ENCODE measurements around the gene BMF. TPM values are rescaled to one million over a fixed set of nuclear protein-coding genes. Genes with fewer than 3 reads are reported as not detected.

BMF gene
- total and polyA plus RNA-seq, 4 donors = 0.63 to 10.2 (median 4.0) TPM

DNA sequence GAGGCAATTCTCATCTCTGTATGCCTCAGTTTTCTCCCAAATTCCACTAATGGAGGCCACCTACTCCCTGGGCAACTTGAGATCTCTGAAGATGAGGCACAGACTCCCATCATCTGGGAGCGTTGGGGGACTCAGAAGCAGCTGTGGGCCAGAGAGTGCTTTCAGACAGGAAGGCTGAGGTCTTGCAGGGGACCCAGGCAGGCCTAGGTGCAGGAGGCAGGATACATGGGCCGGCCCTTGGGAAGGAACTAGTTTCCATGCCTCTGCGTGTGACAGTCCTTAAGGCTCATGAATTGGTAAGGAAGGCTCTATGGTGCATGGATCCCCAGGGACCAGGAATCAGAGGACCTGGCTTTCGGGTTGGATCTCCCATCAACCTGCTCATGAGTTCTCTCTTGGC is 14.5 kb downstream of the BMF start:
- Histone ChIP-seq H3K9me3 (ENCODE audit: control insufficient read depth in 4 of 4, low read length in 3 of 4) (no peaks in the 10 kb centered on the region), H3K4me3 (ENCODE audit: low read depth in 1 of 3, low read length in 3 of 3) (no peak overlapping the region), H3K9ac (ENCODE audit: low read depth in 1 of 2, low read length in 2 of 2) (no peak overlapping the region), H3K27me3 (ENCODE audit: control insufficient read depth in 4 of 4, insufficient read depth in 4 of 4, low read length in 3 of 4) (no peaks in the 10 kb centered on the region), H3K36me3 (ENCODE audit: control insufficient read depth in 4 of 4, insufficient read depth in 3 of 4, low read depth in 1 of 4, low read length in 3 of 4) (no peaks in the 10 kb centered on the region), H3K4me1 (ENCODE audit: control insufficient read depth in 4 of 4, insufficient read depth in 4 of 4, low read length in 3 of 4) (peaks cover 27 to 54% (median 39%) of the 10 kb centered on the region in 4 donors), H3K27ac (ENCODE audit: low read depth in 1 of 2, low read length in 2 of 2) (no peak overlapping the region)
- no peak for DNase-seq (ENCODE audit: low spot score)
- TF ChIP-seq FOXA2 (IDR thresholded peaks at IDR 0.05) (no peak), RXRA (IDR thresholded peaks at IDR 0.05) (no peak), HNF4A (conservative IDR thresholded peaks at IDR 0.05) (no peak), ZBTB33 (IDR thresholded peaks at IDR 0.05) (no peak)
- TF ChIP-seq, protein P1, sequence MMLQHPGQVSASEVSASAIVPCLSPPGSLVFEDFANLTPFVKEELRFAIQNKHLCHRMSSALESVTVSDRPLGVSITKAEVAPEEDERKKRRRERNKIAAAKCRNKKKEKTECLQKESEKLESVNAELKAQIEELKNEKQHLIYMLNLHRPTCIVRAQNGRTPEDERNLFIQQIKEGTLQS (IDR thresholded peaks at IDR 0.05) = no peak
- 97% methylated on average over 4 of the region's 4 CpGs for whole genome bisulfite sequencing

- Histone ChIP-seq H3K36me3 (ENCODE audit: control insufficient read depth in 4 of 4, insufficient read depth in 3 of 4, low read depth in 1 of 4, low read length in 3 of 4) (no peaks in the 10 kb centered on the region), H3K27me3 (ENCODE audit: control insufficient read depth in 4 of 4, insufficient read depth in 4 of 4, low read length in 3 of 4) (no peaks in the 10 kb centered on the region), H3K9me3 (ENCODE audit: control insufficient read depth in 4 of 4, low read length in 3 of 4) (no peaks in the 10 kb centered on the region), H3K27ac (ENCODE audit: low read depth in 1 of 2, low read length in 2 of 2) (peak overlapping the region; percentile 59 to 68), H3K4me3 (ENCODE audit: low read depth in 1 of 3, low read length in 3 of 3) (no peak overlapping the region), H3K4me1 (ENCODE audit: control insufficient read depth in 4 of 4, insufficient read depth in 4 of 4, low read length in 3 of 4) (peaks cover 29 to 54% (median 41%) of the 10 kb centered on the region in 4 donors), H3K9ac (ENCODE audit: low read depth in 1 of 2, low read length in 2 of 2) (no peak overlapping the region)
- TF ChIP-seq EGR1 (IDR thresholded peaks at IDR 0.05; ENCODE audit: low read depth in 2 of 2) (no peak), HNF4A (conservative IDR thresholded peaks at IDR 0.05) (no peak), RAD21 (IDR thresholded peaks at IDR 0.05) (no peak), FOXA2 (IDR thresholded peaks at IDR 0.05) (no peak), YY1 (IDR thresholded peaks at IDR 0.05) (no peak), ZBTB33 (IDR thresholded peaks at IDR 0.05) (no peak), REST (IDR thresholded peaks at IDR 0.05) (no peak)
- TF ChIP-seq, protein P2, sequence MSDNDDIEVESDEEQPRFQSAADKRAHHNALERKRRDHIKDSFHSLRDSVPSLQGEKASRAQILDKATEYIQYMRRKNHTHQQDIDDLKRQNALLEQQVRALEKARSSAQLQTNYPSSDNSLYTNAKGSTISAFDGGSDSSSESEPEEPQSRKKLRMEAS (IDR thresholded peaks at IDR 0.05) = no peak
- no peak for DNase-seq (ENCODE audit: low spot score)
- WGBS = 65% methylated on average over 20 of the region's 20 CpGs
Measured at GRCh38 chr15:40092979-40093869, 15.5 kb downstream of the BMF start.
